Measurements from ENCODE around the gene EPHA5. TPM values are rescaled to one million over a fixed set of nuclear protein-coding genes. Genes with fewer than 3 reads are reported as not detected.
"Not testable (repeated sequence)": the region's sequence is repeated elsewhere in the genome, so short reads cannot be mapped to it uniquely, and the experiment has no call there.

EPHA5 gene
- total RNA-seq, 4 donors from 2014 or later: 2.9 to 5.0 (median 4.4) TPM

DNA sequence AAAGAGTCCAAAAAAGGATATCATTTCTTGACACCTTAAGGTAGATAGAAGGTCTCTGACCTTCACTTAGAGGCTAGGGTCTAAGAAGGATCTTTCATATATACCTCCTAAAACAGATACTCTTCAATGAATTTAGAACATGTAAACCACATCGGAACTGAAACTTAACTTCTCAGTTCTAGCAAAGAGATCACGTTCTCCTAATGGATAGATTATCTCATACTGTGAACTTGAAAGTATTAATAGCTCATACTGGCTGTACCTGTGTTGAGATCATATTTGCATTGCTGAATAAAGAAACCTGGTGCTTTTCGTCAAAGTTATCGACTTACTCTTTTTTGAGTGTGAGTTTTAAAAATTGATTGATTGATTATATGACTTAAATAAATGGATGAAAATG lies 353.8 kb downstream of the EPHA5 start:
- Histone ChIP-seq H3K27me3 (no peaks in the 10 kb centered on the region), H3K9me3 (no peaks in the 10 kb centered on the region), H3K4me1 (no peaks in the 10 kb centered on the region), H3K4me3 (no peak overlapping the region), H3K27ac (no peak overlapping the region), H3K36me3 (no peaks in the 10 kb centered on the region)
- TF ChIP-seq, protein P1, sequence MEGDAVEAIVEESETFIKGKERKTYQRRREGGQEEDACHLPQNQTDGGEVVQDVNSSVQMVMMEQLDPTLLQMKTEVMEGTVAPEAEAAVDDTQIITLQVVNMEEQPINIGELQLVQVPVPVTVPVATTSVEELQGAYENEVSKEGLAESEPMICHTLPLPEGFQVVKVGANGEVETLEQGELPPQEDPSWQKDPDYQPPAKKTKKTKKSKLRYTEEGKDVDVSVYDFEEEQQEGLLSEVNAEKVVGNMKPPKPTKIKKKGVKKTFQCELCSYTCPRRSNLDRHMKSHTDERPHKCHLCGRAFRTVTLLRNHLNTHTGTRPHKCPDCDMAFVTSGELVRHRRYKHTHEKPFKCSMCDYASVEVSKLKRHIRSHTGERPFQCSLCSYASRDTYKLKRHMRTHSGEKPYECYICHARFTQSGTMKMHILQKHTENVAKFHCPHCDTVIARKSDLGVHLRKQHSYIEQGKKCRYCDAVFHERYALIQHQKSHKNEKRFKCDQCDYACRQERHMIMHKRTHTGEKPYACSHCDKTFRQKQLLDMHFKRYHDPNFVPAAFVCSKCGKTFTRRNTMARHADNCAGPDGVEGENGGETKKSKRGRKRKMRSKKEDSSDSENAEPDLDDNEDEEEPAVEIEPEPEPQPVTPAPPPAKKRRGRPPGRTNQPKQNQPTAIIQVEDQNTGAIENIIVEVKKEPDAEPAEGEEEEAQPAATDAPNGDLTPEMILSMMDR (IDR thresholded peaks at IDR 0.05): no peak
- no peak for TF ChIP-seq EP300 (IDR thresholded peaks at IDR 0.05)
- no peak for DNase-seq (ENCODE audit: low spot score in 2 of 2)
- 72 to 73% methylated on average over 4 of the region's 4 CpGs for WGBS, 2 donors

DNA sequence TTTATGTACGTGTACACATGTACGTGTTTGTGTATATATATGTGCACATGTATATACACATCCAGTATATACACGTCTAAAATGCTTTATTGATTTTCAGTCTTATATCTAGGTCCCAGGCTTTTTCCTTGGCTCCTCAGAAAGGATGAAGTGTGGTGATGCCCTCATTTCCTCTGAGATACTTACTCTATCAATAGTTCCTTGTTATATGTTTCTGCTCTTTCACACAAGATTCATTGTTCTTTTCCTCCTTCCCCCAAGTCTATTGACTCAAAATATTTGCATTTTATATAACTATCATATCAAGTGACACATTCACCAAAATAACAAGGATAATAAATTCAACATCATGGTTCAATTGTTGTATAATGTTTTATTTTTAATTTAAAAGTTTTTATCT lies 359.2 kb downstream of the EPHA5 start:
- Histone ChIP-seq H3K27me3 (no peaks in the 10 kb centered on the region), H3K9me3 (no peaks in the 10 kb centered on the region), H3K4me3 (no peak overlapping the region), H3K27ac (no peak overlapping the region), H3K36me3 (no peaks in the 10 kb centered on the region), H3K4me1 (no peaks in the 10 kb centered on the region)
- no peak for TF ChIP-seq EP300 (IDR thresholded peaks at IDR 0.05)
- TF ChIP-seq POLR2A (IDR thresholded peaks at IDR 0.05): no peak
- TF ChIP-seq, protein P1 (IDR thresholded peaks at IDR 0.05): no peak
- 55 to 58% methylated on average over 3 of the region's 3 CpGs for WGBS, 2 donors
- no peak for DNase-seq (ENCODE audit: low spot score in 2 of 2)

DNA sequence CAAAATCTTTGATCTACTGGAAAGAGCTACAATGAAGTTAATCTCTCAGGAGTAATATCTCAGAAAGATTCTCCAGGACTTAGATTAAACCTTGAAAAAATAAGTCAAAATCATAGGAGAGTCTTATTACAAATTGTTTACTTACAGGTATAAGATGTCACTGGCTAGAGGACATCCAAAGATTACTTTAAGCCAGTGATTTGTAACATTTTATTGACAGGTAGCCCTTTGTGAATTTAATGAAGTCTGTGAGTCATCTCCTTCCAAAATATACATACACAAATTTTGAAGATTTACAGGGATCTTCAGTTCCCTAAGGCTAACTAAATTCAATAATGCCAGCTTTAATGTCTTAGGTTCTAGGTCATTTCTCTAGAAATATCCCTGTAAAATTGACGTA lies 359.7 kb downstream of the EPHA5 start:
- Histone ChIP-seq H3K4me3 (no peak overlapping the region), H3K27ac (no peak overlapping the region), H3K4me1 (no peaks in the 10 kb centered on the region), H3K27me3 (no peaks in the 10 kb centered on the region), H3K36me3 (no peaks in the 10 kb centered on the region), H3K9me3 (no peaks in the 10 kb centered on the region)
- WGBS, 2 donors: 46 to 63% methylated on average over 1 of the region's 1 CpG
- DNase-seq (ENCODE audit: low spot score in 2 of 2): no peak
- TF ChIP-seq, protein P1 (IDR thresholded peaks at IDR 0.05): no peak
- TF ChIP-seq POLR2A (IDR thresholded peaks at IDR 0.05) (no peak), EP300 (IDR thresholded peaks at IDR 0.05) (no peak)

DNA sequence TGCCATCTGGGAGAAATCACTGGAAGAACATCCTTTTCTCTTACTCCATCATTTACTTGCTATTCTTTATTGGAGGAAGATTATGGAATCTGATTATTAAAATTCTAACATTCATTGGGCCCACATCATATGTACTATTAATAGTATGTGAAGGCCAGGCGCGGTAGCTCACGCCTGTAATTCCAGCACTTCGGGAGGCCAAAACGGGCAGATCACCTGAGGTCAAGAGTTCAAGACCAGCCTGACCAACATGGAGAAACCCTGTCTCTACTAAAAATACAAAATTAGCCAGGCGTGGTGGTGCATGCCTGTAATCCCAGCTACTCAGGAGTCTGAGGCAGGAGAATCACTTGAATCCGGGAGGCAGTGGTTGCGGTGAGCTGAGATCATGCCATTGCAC lies 361.7 kb downstream of the EPHA5 start:
- H3K27me3 ChIP-seq; H3K9me3 ChIP-seq; H3K4me3 ChIP-seq; DNase-seq (ENCODE audit: low spot score in 2 of 2); H3K36me3 ChIP-seq; H3K27ac ChIP-seq; H3K4me1 ChIP-seq: not testable (repeated sequence)
- 95% methylated on average over 8 of the region's 8 CpGs for WGBS, 2 donors

- Histone ChIP-seq H3K27me3 (no peaks in the 10 kb centered on the region), H3K27ac (no peak overlapping the region), H3K9me3 (no peaks in the 10 kb centered on the region), H3K4me1 (no peaks in the 10 kb centered on the region), H3K4me3 (no peak overlapping the region), H3K36me3 (no peaks in the 10 kb centered on the region)
- WGBS, 2 donors: 25 to 33% methylated on average over 1 of the region's 1 CpG
- TF ChIP-seq POLR2A (IDR thresholded peaks at IDR 0.05) (no peak), EP300 (IDR thresholded peaks at IDR 0.05) (no peak)
- TF ChIP-seq, protein P1 (IDR thresholded peaks at IDR 0.05): no peak
- DNase-seq (ENCODE audit: low spot score in 2 of 2): no peak
Measured at GRCh38 chr4:65302145-65302544, 368.1 kb downstream of the EPHA5 start.

- H3K4me3 ChIP-seq: no peak overlapping the region
- H3K9me3 ChIP-seq: no peaks in the 10 kb centered on the region
- H3K27ac ChIP-seq: no peak overlapping the region
- TF ChIP-seq, protein P1 (IDR thresholded peaks at IDR 0.05): no peak
- TF ChIP-seq POLR2A (IDR thresholded peaks at IDR 0.05) (no peak), EP300 (IDR thresholded peaks at IDR 0.05) (no peak)
- no peak for DNase-seq (ENCODE audit: low spot score in 2 of 2)
- H3K4me1 ChIP-seq: no peaks in the 10 kb centered on the region
- H3K27me3 ChIP-seq: no peaks in the 10 kb centered on the region
- no peaks in the 10 kb centered on the region for H3K36me3 ChIP-seq
- WGBS, 2 donors: 82 to 87% methylated on average over 4 of the region's 4 CpGs
Measured at GRCh38 chr4:65296246-65296645, 374.0 kb downstream of the EPHA5 start.

Data from tibial nerve (tissue), 4 donors.